Measurements from ENCODE around the gene CELF1. TPM values are rescaled to one million over a fixed set of nuclear protein-coding genes. Genes with fewer than 3 reads are reported as not detected.
A peak's percentile ranks its signal among the peaks of the same experiment; 100 is the strongest.

Gene CELF1
- total RNA-seq, 2 donors from 2014 or later: 118 to 143 TPM

DNA sequence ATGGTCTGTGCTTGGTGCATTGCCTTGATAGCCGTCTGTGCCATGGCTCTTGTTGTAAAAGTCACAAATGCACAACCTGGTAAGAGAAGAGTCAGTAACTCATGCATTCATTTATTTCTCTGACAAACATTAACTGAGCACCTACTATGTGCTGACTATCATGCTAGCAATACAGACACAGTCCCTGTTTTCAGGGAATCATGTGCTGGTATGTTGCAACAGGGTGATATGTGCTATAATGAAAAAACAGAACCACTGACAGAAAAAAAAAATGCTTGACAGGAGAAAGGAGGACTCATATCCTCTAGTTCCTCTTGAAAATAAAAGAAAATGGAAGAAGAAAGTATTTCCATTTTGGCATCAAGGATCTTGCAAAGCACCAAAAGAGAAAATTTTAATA is 69.5 kb downstream of the CELF1 start:
- H3K4me1 Mint-ChIP-seq: peaks cover 4% of the 10 kb centered on the region
- peaks cover 99% of the 10 kb centered on the region for H3K36me3 Mint-ChIP-seq (ENCODE audit: low read depth)
- ATAC-seq (replicated peaks): no peak
- H3K4me3 Mint-ChIP-seq: no peak overlapping the region
- no peaks in the 10 kb centered on the region for H3K9me3 Mint-ChIP-seq
- H3K27me3 Mint-ChIP-seq: no peaks in the 10 kb centered on the region
- peak overlapping the region; percentile 13 for H3K27ac Mint-ChIP-seq

DNA sequence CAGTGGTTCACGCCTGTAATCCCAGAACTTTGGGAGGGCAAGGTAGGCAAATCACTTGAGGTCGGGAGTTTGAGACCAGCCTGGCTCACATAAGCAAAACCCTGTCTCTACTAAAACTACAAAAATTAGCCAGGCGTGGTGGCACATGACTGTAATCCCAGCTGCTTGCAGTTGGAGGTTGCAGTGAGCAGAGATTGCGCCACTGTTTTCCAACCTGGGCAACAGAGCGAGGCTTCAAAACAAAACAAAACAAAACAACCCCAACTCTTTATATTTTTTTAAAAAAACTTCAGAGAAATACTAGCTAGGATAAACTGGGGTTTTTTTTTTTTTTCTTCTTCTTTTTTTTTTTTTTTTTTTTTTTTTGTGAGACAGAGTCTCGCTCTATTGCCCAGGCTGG is 72.2 kb downstream of the CELF1 start:
- no peaks in the 10 kb centered on the region for H3K27me3 Mint-ChIP-seq
- H3K36me3 Mint-ChIP-seq (ENCODE audit: low read depth): peaks cover 99% of the 10 kb centered on the region
- H3K9me3 Mint-ChIP-seq: no peaks in the 10 kb centered on the region
- no peak overlapping the region for H3K27ac Mint-ChIP-seq
- no peak overlapping the region for H3K4me3 Mint-ChIP-seq
- peaks cover 5% of the 10 kb centered on the region for H3K4me1 Mint-ChIP-seq
- no peak for ATAC-seq (replicated peaks)

DNA sequence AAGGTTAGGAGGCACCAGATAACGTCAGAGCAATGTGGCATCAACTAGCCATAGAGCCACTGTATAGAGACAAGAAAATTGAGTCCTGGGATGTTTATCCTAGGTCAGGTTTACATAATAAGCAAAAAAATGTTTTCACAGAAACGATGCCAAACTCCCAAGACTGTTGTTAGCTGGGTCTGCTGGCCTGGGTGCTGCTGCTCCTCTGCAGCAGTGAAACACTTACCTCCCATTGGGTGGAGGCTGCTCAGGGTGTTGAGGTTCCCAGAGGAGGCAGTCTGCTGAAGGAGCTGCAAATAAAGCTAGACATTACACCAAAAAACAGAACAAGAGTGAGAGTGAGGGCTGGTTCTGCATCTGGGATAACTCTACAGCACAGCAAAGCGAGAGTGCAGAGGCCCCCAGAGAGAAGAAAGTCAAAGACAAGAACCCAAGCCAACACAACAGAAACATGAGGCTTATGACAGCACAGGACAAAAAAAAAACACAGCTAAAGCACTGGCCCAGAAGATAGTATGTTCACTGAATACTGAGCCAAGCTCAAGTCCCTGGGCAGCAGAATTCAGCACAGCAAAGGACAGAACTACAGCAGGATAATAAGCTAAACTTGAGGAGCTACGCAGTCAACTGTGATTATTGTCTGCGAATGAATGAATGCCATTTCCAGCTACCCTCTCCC is 74.1 kb downstream of the CELF1 start:
- H3K4me1 Mint-ChIP-seq: peaks cover 5% of the 10 kb centered on the region
- H3K36me3 Mint-ChIP-seq (ENCODE audit: low read depth): peaks cover 100% of the 10 kb centered on the region
- H3K27me3 Mint-ChIP-seq: no peaks in the 10 kb centered on the region
- H3K4me3 Mint-ChIP-seq: no peak overlapping the region
- no peak for ATAC-seq (replicated peaks)
- H3K27ac Mint-ChIP-seq: no peak overlapping the region
- H3K9me3 Mint-ChIP-seq: no peaks in the 10 kb centered on the region

DNA sequence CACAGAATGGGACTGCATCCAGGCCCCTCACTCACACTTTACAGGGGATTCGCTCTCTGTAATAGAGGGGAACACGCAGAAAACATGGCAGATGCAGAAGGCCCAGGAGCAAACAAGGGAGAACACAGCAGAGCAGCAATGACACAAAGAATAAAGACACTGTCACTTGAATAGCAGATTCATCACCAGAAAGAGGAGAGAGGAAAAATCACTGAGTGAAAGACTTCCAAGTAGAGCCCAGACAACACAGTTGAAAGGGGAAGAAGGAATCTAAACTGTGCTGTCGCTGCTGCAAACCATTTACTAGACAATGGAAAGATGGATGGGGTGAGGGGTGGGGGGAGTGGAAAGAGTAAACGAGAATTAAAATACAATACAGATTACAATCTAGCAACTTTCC is 75.2 kb downstream of the CELF1 start:
- Mint-ChIP-seq H3K9me3 (no peaks in the 10 kb centered on the region), H3K4me1 (peaks cover 5% of the 10 kb centered on the region), H3K27me3 (no peaks in the 10 kb centered on the region), H3K4me3 (no peak overlapping the region), H3K27ac (peak overlapping the region; percentile 87), H3K36me3 (ENCODE audit: low read depth) (peaks cover 100% of the 10 kb centered on the region)
- no peak for ATAC-seq (replicated peaks)

DNA sequence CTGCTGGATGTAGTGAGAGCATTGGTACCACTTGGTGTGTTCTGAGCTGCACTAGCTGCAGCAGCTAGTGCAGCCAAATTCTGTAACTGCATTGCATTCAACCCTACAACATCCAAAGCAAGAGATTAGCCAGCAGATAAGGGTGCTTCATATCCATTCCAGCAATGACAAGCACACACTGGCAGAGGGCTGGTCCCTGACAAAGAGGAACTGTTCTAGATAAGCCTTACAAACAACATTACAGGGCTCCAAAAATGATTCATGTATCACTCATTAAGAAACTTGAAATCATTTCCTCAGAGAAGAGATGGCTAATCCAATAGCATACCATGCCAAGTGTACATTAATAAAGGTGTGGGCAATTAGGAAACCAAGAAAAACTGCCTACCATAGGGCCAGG is 75.6 kb downstream of the CELF1 start:
- no peaks in the 10 kb centered on the region for H3K9me3 Mint-ChIP-seq
- H3K4me3 Mint-ChIP-seq: no peak overlapping the region
- H3K27ac Mint-ChIP-seq: peak overlapping the region; percentile 87
- no peaks in the 10 kb centered on the region for H3K27me3 Mint-ChIP-seq
- H3K4me1 Mint-ChIP-seq: peaks cover 5% of the 10 kb centered on the region
- ATAC-seq (replicated peaks): peak; percentile 95
- peaks cover 100% of the 10 kb centered on the region for H3K36me3 Mint-ChIP-seq (ENCODE audit: low read depth)

DNA sequence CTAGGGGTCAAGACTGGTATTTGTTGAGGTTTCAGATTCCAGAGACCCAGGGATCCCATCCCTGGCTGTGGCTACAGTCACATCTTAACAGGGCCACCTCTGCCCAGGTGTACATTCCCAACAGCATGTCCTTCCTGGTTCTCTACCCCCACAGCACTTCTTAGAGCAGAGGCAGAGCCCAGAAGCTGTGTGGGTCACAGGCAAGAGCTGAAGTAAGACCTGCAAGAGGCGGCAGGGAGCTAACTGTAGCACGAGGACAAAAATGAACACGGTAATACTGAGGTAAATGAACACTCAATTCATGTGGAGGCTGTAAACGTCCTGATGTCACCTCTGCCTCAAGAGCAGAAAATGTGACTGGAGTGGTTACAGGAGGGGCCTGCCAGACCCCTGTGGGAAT is 82.3 kb downstream of the CELF1 start:
- H3K9me3 Mint-ChIP-seq: no peaks in the 10 kb centered on the region
- no peak overlapping the region for H3K4me3 Mint-ChIP-seq
- peaks cover 100% of the 10 kb centered on the region for H3K36me3 Mint-ChIP-seq (ENCODE audit: low read depth)
- H3K27me3 Mint-ChIP-seq: no peaks in the 10 kb centered on the region
- peaks cover 5% of the 10 kb centered on the region for H3K4me1 Mint-ChIP-seq
- peak overlapping the region; percentile 44 for H3K27ac Mint-ChIP-seq
- ATAC-seq (replicated peaks): no peak

DNA sequence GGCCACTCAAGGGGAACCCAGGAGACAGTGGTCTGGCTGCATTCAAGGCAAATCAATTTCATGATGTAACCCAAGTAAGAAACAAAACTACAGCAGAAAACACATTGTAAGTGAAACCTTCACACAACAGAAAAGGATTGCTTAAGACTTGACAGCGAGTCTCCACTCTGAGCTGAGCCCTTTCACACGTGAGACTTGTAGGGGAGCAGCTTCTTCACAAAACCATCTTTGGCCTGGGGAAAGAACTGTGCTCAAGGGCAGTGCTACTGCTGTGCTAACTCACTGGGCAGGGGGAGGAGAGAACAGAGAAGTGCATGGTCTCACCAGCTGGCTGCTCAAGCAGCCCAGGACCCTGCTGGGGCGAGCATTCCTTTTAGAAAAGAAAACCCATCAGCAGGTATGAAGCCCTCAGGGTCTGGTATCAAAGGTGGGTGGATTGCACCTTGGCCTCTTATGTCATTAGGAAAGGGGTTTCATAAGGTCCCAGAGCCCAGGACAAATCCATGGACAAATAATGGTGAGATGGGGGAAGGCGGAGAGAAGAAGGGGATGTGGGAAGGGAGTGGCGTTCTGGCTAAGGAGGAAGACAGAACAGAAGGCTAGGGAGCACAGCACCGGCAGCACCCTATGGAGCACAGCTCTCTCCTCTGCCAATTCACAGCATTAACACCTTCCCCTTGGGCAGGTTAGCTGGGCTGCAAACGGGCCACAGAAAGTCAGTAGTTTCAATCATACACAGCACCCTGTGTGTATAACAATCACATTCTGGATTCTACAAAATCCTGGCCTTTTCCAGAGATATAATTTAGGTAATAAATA is 83.4 kb downstream of the CELF1 start:
- Mint-ChIP-seq H3K4me1 (peaks cover 5% of the 10 kb centered on the region), H3K9me3 (no peaks in the 10 kb centered on the region), H3K27ac (peak overlapping the region; percentile 72), H3K4me3 (no peak overlapping the region), H3K27me3 (no peaks in the 10 kb centered on the region), H3K36me3 (ENCODE audit: low read depth) (peaks cover 96% of the 10 kb centered on the region)
- no peak for ATAC-seq (replicated peaks)

DNA sequence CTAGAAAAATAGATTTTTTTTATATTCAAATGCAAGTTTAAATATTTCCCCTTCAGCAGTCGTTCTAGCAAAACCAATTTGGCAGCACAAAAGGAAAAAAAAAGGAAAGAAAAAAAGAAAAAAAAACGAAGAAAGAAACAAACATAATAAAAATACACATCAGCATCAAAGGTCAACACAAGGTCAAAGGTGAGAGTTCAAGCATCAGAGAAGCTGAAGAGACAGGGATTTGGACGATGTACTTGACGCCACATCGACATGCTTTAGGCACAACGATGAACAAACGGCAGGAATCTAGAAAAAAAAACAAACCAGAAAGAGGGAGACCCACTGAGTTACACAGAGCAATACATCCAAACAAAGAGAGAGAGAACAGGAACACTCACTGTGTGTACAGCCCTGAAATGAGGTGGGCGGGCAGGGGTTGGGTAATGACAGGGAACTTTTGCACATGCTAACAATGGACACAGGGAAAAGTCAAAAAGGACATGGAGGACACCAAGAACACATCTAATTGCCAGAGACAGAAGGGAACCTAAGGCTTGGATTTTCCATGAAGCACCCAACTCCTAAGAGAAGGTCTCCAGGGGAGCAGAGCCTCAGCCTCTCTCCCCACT is 84.2 kb downstream of the CELF1 start:
- no peaks in the 10 kb centered on the region for H3K27me3 Mint-ChIP-seq
- no peaks in the 10 kb centered on the region for H3K9me3 Mint-ChIP-seq
- peaks cover 92% of the 10 kb centered on the region for H3K36me3 Mint-ChIP-seq (ENCODE audit: low read depth)
- no peak for ATAC-seq (replicated peaks)
- H3K27ac Mint-ChIP-seq: peak overlapping the region; percentile 72
- no peak overlapping the region for H3K4me3 Mint-ChIP-seq
- H3K4me1 Mint-ChIP-seq: peaks cover 5% of the 10 kb centered on the region

DNA sequence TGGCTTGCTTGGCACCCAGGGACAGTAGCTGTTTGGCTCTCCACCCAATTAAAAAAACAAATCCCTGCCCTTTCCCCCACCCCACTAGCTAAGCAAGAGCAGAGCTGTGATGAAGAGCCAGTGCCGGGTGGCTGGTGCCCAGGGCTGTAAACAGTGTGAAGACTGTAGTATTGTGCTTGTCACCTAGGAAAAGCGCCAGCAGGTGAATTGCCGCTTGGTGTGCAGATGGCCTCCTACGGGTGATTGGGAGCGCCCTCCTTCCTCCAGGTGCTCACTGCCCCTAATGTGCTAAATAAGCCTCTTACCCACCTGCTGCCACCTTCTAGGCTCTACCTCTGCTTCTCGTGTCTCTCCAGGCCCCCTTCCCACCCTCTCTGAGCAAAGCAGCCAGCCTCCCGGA is 85.6 kb downstream of the CELF1 start:
- H3K27me3 Mint-ChIP-seq: no peaks in the 10 kb centered on the region
- H3K27ac Mint-ChIP-seq: peak overlapping the region; percentile 72
- peaks cover 83% of the 10 kb centered on the region for H3K36me3 Mint-ChIP-seq (ENCODE audit: low read depth)
- H3K9me3 Mint-ChIP-seq: no peaks in the 10 kb centered on the region
- peaks cover 5% of the 10 kb centered on the region for H3K4me1 Mint-ChIP-seq
- ATAC-seq (replicated peaks): no peak
- H3K4me3 Mint-ChIP-seq: no peak overlapping the region

DNA sequence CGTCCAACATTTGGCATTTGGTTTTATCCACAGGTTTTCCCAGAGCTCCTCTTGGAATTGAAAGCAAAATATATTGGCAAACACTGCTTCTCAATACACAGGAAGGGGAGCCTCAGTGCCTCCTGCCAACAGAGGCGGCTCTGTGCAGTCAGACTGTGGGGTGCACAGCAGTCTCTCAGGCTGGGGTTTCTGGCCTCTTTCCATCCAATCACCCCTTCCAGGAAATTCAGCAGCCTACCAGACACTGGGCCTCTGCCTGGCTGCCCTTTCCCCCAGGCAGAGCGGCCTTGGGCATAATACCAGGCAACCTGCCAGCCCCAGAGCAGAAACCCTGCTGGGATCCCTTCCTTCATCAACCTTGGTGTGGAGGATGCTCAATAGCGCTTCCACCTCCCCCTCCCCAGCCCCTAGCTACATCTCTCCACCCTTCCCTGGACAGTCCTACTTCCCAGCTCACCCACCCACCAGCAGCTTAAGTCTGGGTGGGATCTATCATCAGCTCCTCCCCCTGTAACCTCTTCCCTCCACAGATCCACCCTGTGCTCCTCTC is 86.2 kb downstream of the CELF1 start:
- Mint-ChIP-seq H3K36me3 (ENCODE audit: low read depth) (peaks cover 83% of the 10 kb centered on the region), H3K4me1 (peaks cover 9% of the 10 kb centered on the region), H3K4me3 (no peak overlapping the region), H3K27me3 (no peaks in the 10 kb centered on the region), H3K27ac (peak overlapping the region; percentile 32), H3K9me3 (no peaks in the 10 kb centered on the region)
- ATAC-seq (replicated peaks): no peak

DNA sequence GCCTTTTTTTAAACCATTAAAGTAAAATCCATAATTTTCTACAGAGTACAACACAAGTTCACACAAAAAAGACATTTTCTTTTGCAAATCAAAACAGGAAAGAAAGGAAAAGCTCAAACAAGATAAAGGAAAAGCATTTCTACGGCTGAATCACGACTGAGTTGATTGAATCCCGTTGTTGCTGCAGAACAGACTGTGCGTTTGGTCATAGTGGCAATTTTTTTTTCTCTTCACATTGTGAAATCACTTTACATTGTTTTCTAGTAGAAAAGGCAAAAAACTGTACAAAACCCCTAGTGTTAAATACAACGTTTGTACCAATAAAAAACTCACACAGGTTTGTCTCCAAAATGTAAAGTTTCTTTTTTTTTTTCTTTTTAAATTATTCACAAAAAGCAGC is 86.7 kb downstream of the CELF1 start:
- no peak overlapping the region for H3K4me3 Mint-ChIP-seq
- no peaks in the 10 kb centered on the region for H3K9me3 Mint-ChIP-seq
- H3K27me3 Mint-ChIP-seq: no peaks in the 10 kb centered on the region
- H3K36me3 Mint-ChIP-seq (ENCODE audit: low read depth): peaks cover 81% of the 10 kb centered on the region
- ATAC-seq (replicated peaks): no peak
- peak overlapping the region; percentile 39 for H3K27ac Mint-ChIP-seq
- H3K4me1 Mint-ChIP-seq: peaks cover 9% of the 10 kb centered on the region

DNA sequence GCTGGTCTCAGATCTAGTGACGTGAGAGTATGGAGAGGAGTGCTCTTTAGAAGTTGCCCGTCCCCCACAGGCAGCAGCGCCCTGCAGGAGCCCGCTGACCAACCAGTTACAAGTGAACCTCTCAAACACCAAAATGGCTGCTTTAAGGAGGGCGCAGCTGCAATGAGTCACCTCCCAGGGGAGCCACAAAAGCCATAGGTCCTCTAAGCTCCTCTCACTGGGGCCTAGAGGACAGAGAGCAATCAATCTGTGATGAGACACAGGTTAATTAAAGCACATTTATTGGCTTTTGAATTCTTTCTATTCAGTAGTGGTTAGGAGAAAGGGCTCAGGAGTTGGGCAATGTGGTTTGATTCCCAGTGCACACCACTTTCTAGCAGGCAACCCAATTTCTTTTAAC is 88.4 kb downstream of the CELF1 start:
- no peaks in the 10 kb centered on the region for H3K27me3 Mint-ChIP-seq
- H3K9me3 Mint-ChIP-seq: no peaks in the 10 kb centered on the region
- H3K4me1 Mint-ChIP-seq: peaks cover 7% of the 10 kb centered on the region
- peaks cover 70% of the 10 kb centered on the region for H3K36me3 Mint-ChIP-seq (ENCODE audit: low read depth)
- ATAC-seq (replicated peaks): no peak
- H3K27ac Mint-ChIP-seq: no peak overlapping the region
- no peak overlapping the region for H3K4me3 Mint-ChIP-seq

DNA sequence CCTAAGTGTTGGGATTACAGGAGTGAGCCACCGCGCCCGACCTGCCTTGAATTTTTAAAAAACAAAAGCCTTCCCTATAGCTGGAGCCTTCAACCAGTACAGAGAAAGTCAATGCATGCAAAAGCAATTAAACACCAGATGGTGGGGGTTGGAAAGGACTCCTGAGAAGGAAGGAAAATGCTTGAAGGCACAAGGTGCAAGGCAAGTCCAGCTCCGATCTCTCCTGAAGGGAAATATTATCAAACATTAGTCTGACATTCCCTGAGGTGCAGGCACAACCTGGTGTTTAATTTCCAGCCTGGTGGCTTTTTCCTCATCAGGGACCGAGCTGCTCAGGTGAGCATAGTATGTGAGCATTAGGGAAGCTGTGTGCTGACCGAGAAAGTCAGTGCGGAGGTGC is 91.1 kb downstream of the CELF1 start:
- no peak for ATAC-seq (replicated peaks)
- Mint-ChIP-seq H3K36me3 (ENCODE audit: low read depth) (peaks cover 44% of the 10 kb centered on the region), H3K27me3 (no peaks in the 10 kb centered on the region), H3K4me3 (no peak overlapping the region), H3K4me1 (peaks cover 4% of the 10 kb centered on the region), H3K9me3 (no peaks in the 10 kb centered on the region), H3K27ac (peak overlapping the region; percentile 63)

DNA sequence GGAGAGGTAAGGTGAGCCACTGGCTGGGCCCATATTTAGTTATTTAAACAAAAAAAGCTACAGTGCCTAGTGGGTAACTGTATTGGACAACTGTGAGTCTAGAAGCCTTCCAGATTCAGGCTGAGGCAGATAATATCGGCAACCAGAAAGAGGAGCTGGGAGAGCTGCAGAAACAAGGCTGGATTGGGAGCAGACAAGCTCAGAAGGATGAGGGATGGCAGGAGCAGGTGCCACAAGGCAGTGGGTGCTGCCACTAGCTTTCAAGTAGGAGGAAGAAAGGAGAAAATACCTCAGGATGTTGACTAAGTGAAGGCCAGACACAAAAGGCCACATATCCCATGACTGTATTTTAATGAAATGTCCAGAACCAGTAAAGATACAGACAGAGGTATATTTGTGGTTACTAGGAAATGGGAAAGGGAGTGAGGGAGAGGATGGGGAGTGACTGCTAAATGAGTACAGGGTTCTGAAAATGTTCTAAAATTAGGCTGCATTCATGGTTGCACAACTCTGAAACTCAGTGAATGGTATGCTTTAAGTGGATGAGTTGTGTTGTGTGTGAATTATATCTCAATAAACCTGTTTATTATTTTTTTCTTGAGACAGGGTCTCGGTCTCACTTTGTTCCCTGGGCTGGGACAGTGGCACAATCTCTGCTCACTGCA is 92.2 kb downstream of the CELF1 start:
- Mint-ChIP-seq H3K27me3 (no peaks in the 10 kb centered on the region), H3K4me1 (peaks cover 4% of the 10 kb centered on the region), H3K9me3 (no peaks in the 10 kb centered on the region), H3K4me3 (no peak overlapping the region), H3K36me3 (ENCODE audit: low read depth) (peaks cover 32% of the 10 kb centered on the region), H3K27ac (peak overlapping the region; percentile 47)
- no peak for ATAC-seq (replicated peaks)

All from activated T-helper 17 cell treated with anti-CD3 and anti-CD28 coated beads, Interleukin-2, amount 50 U/mL, for 72 hours (primary cell).